AG04450 (cell line): ENCODE measurements around the gene SREBF2. TPM values are rescaled to one million over a fixed set of nuclear protein-coding genes. Genes with fewer than 3 reads are reported as not detected.

Experiments
- CTCF ChIA-PET: fragments of 300-600, 350-600 bp; formaldehyde crosslinking; extraction: SDS; loops from one replicate; lab custom pipeline; 2022; ENCODE audit warnings: antibody characterized with exemption, inconsistent platforms; lab: Charles Lee
- POLR2A ChIA-PET: fragments of 350-600 bp; formaldehyde crosslinking; extraction: SDS; loops from one replicate; lab custom pipeline; 2021; ENCODE audit warnings: antibody characterized with exemption, inconsistent platforms; lab: Yijun Ruan, JAX
- DNase-seq: peaks from one replicate; pipeline ENCODE4 v3.0.0-alpha.2; 2011; ENCODE audit warnings: low read depth, low spot score
- H3K27ac ChIP-seq: one replicate; pipeline ENCODE4 v1.5.1; 2012; ENCODE audit warnings: low read depth, low read length, control low read depth
- H3K27me3 ChIP-seq: one replicate; pipeline ENCODE4 v1.6.0; 2012; ENCODE audit warnings: low read length; ENCODE audit not compliant: control insufficient read depth, insufficient read depth
- H3K4me3 ChIP-seq: 2 replicates; pipeline ENCODE4 v1.5.1; 2011; ENCODE audit warnings: mild to moderate bottlenecking, low read depth, low read length, control low read depth
- H3K9me3 ChIP-seq: 2 replicates; pipeline ENCODE4 v1.5.1; 2012; ENCODE audit warnings: low read length; ENCODE audit not compliant: control insufficient read depth, insufficient read depth
- CTCF ChIP-seq: IDR thresholded peaks from 2 replicates; pipeline ENCODE4 v1.5.1; 2011; ENCODE audit warnings: low read depth, low read length, control low read depth, inconsistent platforms
- polyA plus RNA-seq: library from polyadenylated mRNA; depleted of rRNA; stranded (reverse); fragments of >200 nt; gene quantifications from 2 replicates; pipeline ENCODE4 v1.2.3, GENCODE V29; 2011

Gene SREBF2
- polyA plus RNA-seq, 1 experiment: 31.7 TPM

GRCh38 chr22:41936894-41937169 is 103.9 kb downstream of the SREBF2 start:
- Histone ChIP-seq H3K27ac (no peak overlapping the region), H3K27me3 (no peaks in the 10 kb centered on the region), H3K4me3 (no peak overlapping the region), H3K9me3 (no peaks in the 10 kb centered on the region; the same call in 1 of the 2 replicates)
- CTCF ChIA-PET: interaction anchor here (2.7 kb wide), 1 partner anchor 240 kb away, joined by 10 read pairs; no protein-coding TSS in a partner anchor
- no peak for DNase-seq
- POLR2A ChIA-PET: no interaction called here
- TF ChIP-seq CTCF: no peak

GRCh38 chr22:41939981-41940831 is 107.3 kb downstream of the SREBF2 start:
- ChIA-PET CTCF (interaction anchor here (0.7 to 9.4 kb wide), 22 partner anchors 9 to 272 kb away, joined by 3 to 281 read pairs (median 5); partner anchors contain the start of genes CCDC134, MEI1, SMIM45 and TNFRSF13C), POLR2A (interaction anchor here (0.5 to 1.6 kb wide), 3 partner anchors 236 to 251 kb away, joined by 3 to 6 read pairs (median 3); partner anchors contain the start of gene SNU13)
- Histone ChIP-seq H3K27me3 (no peaks in the 10 kb centered on the region), H3K9me3 (no peaks in the 10 kb centered on the region; the same call in 1 of the 2 replicates), H3K4me3 (no peak overlapping the region), H3K27ac (peak overlapping the region; percentile 88)
- no peak for TF ChIP-seq CTCF
- no peak for DNase-seq

GRCh38 chr22:41940832-41941765 is 108.2 kb downstream of the SREBF2 start:
- POLR2A ChIA-PET: interaction anchor here (0.5 to 1.6 kb wide), 4 partner anchors 21 to 252 kb away, joined by 3 to 6 read pairs (median 3); partner anchors contain the start of gene SNU13
- Histone ChIP-seq H3K4me3 (no peak overlapping the region), H3K9me3 (no peaks in the 10 kb centered on the region; the same call in 1 of the 2 replicates), H3K27ac (peak overlapping the region; percentile 88), H3K27me3 (no peaks in the 10 kb centered on the region)
- TF ChIP-seq CTCF: peak; percentile 89
- CTCF ChIA-PET: interaction anchor here (0.6 to 9.4 kb wide), 30 partner anchors 10 to 278 kb away, joined by 3 to 281 read pairs (median 4); partner anchors contain the start of genes CCDC134, MEI1, SMIM45 and TNFRSF13C
- peak; percentile 64 for DNase-seq

- no peak for TF ChIP-seq CTCF
Observed at GRCh38 chr22:41943661-41944209, 110.8 kb downstream of the SREBF2 start.

More at GRCh38 chr22:41943661-41944209, 110.8 kb downstream of the SREBF2 start:
- CTCF ChIA-PET: interaction anchor here (0.6 to 9.4 kb wide), 5 partner anchors 18 to 277 kb away, joined by 3 to 281 read pairs (median 4); partner anchors contain the start of gene MEI1
- H3K9me3 ChIP-seq: no peaks in the 10 kb centered on the region; the same call in 1 of the 2 replicates
- no peak overlapping the region for H3K27ac ChIP-seq
- POLR2A ChIA-PET: interaction anchor here (1.4 kb wide), 1 partner anchor 15 kb away, joined by 3 read pairs; no protein-coding TSS in a partner anchor
- H3K4me3 ChIP-seq: no peak overlapping the region
- no peaks in the 10 kb centered on the region for H3K27me3 ChIP-seq
- no peak for DNase-seq
